Peyer's patch (tissue), 4 donors: ENCODE measurements around the gene MRGPRG. TPM values are rescaled to one million over a fixed set of nuclear protein-coding genes. Genes with fewer than 3 reads are reported as not detected.

Experiments used
- DNase-seq, 3 donors: peaks; one replicate each; pipeline ENCODE4 v3.0.0-alpha.2; 2017 to 2019
- H3K27ac ChIP-seq, 4 donors: fragments of 200-600 bp; sonication (generic); one replicate each; pipeline ENCODE4 v1.5.1; 2016 to 2019
- H3K27me3 ChIP-seq, 2 donors: fragments of 200-600 bp; sonication (generic); one replicate each; pipeline ENCODE4 v1.5.1; 2019
- H3K36me3 ChIP-seq, 3 donors: fragments of 200-600 bp; sonication (generic); one replicate each; pipeline ENCODE4 v1.5.1; 2016 to 2019
- H3K4me1 ChIP-seq, 4 donors: fragments of 200-600 bp; sonication (generic); one replicate each; pipeline ENCODE4 v1.5.1; 2016 to 2019
- H3K4me3 ChIP-seq, 4 donors: fragments of 200-600 bp; sonication (generic); 1 replicate in 3 of 4; 2 replicates in 1 of 4; pipeline ENCODE4 v1.5.1; 2016 to 2019; ENCODE audit warnings: mild to moderate bottlenecking in 1 of 4
- H3K9me3 ChIP-seq, 4 donors: fragments of 200-600 bp; sonication (generic); one replicate each; pipeline ENCODE4 v1.5.1; 2016 to 2019; ENCODE audit warnings: mild to moderate bottlenecking in 1 of 4
- CTCF ChIP-seq, 6 experiments: fragments of 450-650 bp in 4 of 6; fragments of 200-600 bp in 2 of 6; sonication (generic) in 1 of 6; IDR thresholded peaks; one replicate each; pipeline ENCODE4 v1.5.1; 2017 to 2019; ENCODE audit warnings: antibody characterized with exemption in 6 of 6, mild to moderate bottlenecking in 3 of 6, moderate library complexity in 1 of 6
- POLR2A ChIP-seq, 2 donors: fragments of 450-650 bp; IDR thresholded peaks; one replicate each; pipeline ENCODE4 v1.5.1; 2017; ENCODE audit warnings: antibody characterized with exemption in 2 of 2, mild to moderate bottlenecking in 2 of 2, moderate library complexity in 2 of 2
- total RNA-seq, 4 donors: library from RNA; depleted of rRNA; stranded (reverse); fragments of >200 nt; gene quantifications; one replicate each; pipeline ENCODE4 v1.1.0, GENCODE V29; 2016

Gene MRGPRG
- total RNA-seq, 4 donors from 2014 or later, result not detected

GRCh38 chr11:3226846-3227567 lies 8.4 kb upstream of the MRGPRG start:
- H3K9me3 ChIP-seq, result no peaks in the 10 kb centered on the region
- H3K4me1 ChIP-seq, result no peaks in the 10 kb centered on the region
- H3K27ac ChIP-seq, result no peak overlapping the region
- no peaks in the 10 kb centered on the region for H3K36me3 ChIP-seq
- no peak for DNase-seq
- no peaks in the 10 kb centered on the region for H3K27me3 ChIP-seq
- no peak overlapping the region for H3K4me3 ChIP-seq
- TF ChIP-seq CTCF (IDR thresholded peaks at IDR 0.05), result no peak
- TF ChIP-seq POLR2A (IDR thresholded peaks at IDR 0.05), result no peak

- no peak for TF ChIP-seq POLR2A (IDR thresholded peaks at IDR 0.05)
- TF ChIP-seq CTCF (IDR thresholded peaks at IDR 0.05), result no peak
- H3K4me3 ChIP-seq, result no peak overlapping the region
- H3K9me3 ChIP-seq, result no peaks in the 10 kb centered on the region
- no peak overlapping the region for H3K27ac ChIP-seq
- no peaks in the 10 kb centered on the region for H3K27me3 ChIP-seq
- H3K4me1 ChIP-seq, result no peaks in the 10 kb centered on the region
- no peaks in the 10 kb centered on the region for H3K36me3 ChIP-seq
- peak in 1 of 3 donors; percentile 5 for DNase-seq
These were observed 7.5 kb upstream of the MRGPRG start for GRCh38 chr11:3225826-3226750.

DNA sequence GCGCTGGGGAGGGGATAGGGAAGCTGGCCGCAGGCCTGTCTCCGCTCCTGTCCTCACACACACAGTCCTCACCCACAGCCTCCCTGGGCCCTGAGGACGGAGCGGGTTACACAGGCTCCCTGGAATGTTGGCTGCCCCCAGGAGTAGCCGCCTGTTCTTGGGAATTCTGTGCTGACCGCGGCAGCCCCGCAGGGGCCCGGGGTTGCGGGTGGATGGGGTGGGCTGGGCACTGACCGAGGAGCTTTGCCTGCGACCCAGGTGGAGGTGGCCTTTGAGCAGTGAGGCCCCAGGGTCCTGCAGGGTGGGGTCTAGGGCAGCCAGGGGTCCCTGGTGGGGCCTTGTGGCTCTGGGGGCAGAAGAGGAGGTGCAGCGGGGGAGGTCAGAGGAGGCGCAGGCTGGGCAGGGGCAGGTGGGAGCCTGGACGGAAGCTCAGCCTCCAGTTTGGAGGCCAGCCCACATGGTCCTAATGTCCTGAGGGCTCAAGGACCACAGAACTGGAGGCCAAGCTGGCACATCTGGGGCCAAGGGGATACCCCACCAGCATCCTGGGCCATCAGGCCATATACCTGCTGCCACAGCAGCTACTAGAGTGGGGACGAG lies 6.6 kb upstream of the MRGPRG start:
- H3K9me3 ChIP-seq, result no peaks in the 10 kb centered on the region
- TF ChIP-seq CTCF (IDR thresholded peaks at IDR 0.05) (no peak), POLR2A (IDR thresholded peaks at IDR 0.05) (no peak)
- no peaks in the 10 kb centered on the region for H3K27me3 ChIP-seq
- peak in 1 of 3 donors; percentile 9 for DNase-seq
- no peaks in the 10 kb centered on the region for H3K36me3 ChIP-seq
- H3K4me1 ChIP-seq, result no peaks in the 10 kb centered on the region
- H3K27ac ChIP-seq, result no peak overlapping the region
- no peak overlapping the region for H3K4me3 ChIP-seq

DNA sequence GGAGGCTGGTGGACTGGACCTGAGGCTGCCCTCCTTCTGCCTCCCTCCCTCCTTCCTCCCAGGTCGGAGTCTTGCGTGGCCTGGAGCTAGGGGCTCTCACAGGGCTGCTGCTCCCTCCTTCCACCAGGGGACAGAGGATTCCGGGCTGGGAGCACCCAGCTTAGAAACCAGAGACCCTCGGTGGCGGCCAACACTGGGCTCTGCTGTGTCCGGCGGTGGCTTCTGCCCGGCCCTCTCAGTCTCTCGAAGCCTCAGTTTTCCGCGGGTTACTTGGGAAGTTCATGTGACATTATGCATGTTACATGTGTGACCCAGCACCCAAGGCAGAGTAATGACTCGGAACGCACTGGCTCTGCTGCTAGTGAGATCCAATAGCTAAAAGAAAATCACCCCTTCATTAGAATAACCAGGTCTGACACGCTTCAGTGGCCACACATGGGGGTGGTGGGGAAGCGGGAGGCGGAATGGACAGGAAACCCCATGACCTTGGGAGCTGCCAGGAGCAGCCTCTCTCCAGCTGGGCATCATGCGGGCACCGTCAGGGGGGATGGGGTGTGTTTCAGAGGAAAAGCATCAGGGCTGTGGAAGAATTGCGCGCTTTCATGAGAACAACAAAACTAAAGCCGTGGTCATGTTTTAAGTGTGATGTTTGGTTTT lies 5.9 kb upstream of the MRGPRG start:
- no peaks in the 10 kb centered on the region for H3K36me3 ChIP-seq
- peak in 1 of 3 donors; percentile 14 for DNase-seq
- TF ChIP-seq CTCF (IDR thresholded peaks at IDR 0.05) (no peak), POLR2A (IDR thresholded peaks at IDR 0.05) (no peak)
- no peaks in the 10 kb centered on the region for H3K4me1 ChIP-seq
- H3K27me3 ChIP-seq, result no peaks in the 10 kb centered on the region
- no peak overlapping the region for H3K27ac ChIP-seq
- no peaks in the 10 kb centered on the region for H3K9me3 ChIP-seq
- H3K4me3 ChIP-seq, result no peak overlapping the region

DNA sequence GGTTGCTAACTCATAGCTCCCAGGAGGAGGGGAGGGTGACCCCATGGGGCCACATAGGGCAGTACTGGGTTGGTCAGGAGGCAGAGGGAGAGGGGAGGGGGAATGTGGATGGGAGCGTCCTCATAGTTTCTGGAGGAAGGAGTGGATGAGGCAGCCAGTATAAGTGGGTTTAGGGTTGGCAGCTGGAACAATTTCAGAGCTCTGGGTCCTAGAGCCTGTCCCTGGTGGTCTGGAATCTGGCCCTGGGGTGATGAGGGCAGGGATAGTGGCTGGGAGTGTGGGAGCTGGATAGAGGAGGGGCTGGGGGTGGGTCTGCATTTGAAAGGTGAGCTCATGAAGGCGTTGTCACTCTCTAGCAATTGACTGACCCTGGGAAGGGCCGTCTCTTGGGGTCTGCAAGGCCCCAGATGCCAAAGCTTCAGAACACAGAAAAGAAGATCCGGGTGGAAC lies 5.3 kb upstream of the MRGPRG start:
- DNase-seq, result peak in 1 of 3 donors; percentile 28
- no peaks in the 10 kb centered on the region for H3K36me3 ChIP-seq
- no peak overlapping the region for H3K4me3 ChIP-seq
- no peaks in the 10 kb centered on the region for H3K9me3 ChIP-seq
- no peaks in the 10 kb centered on the region for H3K4me1 ChIP-seq
- H3K27ac ChIP-seq, result no peak overlapping the region
- TF ChIP-seq POLR2A (IDR thresholded peaks at IDR 0.05), result no peak
- H3K27me3 ChIP-seq, result no peaks in the 10 kb centered on the region
